Fibroblast of lung (primary cell): Measurements from ENCODE around the gene CFAP47. TPM values are rescaled to one million over a fixed set of nuclear protein-coding genes. Genes with fewer than 3 reads are reported as not detected.
"Not testable (repeated sequence)": the region's sequence is repeated elsewhere in the genome, so short reads cannot be mapped to it uniquely, and the experiment has no call there.

Experiments used
- DNase-seq, 2 donors: peaks; one replicate each; pipeline versions ENCODE4 v3.0.0 to v3.0.0-alpha.2; 2010; ENCODE audit warnings: low read depth in 2 of 2
- H2AFZ ChIP-seq: 2 replicates; pipeline ENCODE4 v1.5.1; 2012; ENCODE audit warnings: low read length, control low read depth, inconsistent platforms
- H3K27ac ChIP-seq: 2 replicates; pipeline ENCODE4 v1.5.1; 2011; ENCODE audit warnings: low read length, control low read depth; ENCODE audit not compliant: insufficient read depth
- H3K27me3 ChIP-seq: 2 replicates; pipeline ENCODE4 v1.5.1; 2011; ENCODE audit warnings: mild to moderate bottlenecking, low read length; ENCODE audit not compliant: control insufficient read depth, insufficient read depth
- H3K36me3 ChIP-seq: 2 replicates; pipeline ENCODE4 v1.5.1; 2011; ENCODE audit warnings: low read length; ENCODE audit not compliant: control insufficient read depth, insufficient read depth
- H3K4me1 ChIP-seq: 2 replicates; pipeline ENCODE4 v1.5.1; 2011; ENCODE audit warnings: low read length; ENCODE audit not compliant: control insufficient read depth, insufficient read depth; ENCODE audit errors: extremely low read depth
- H3K4me2 ChIP-seq: 2 replicates; pipeline ENCODE4 v1.5.1; 2011; ENCODE audit warnings: low read length, control low read depth; ENCODE audit not compliant: insufficient read depth; ENCODE audit errors: extremely low read depth
- H3K4me3 ChIP-seq, 4 experiments: fragments of 200-600 bp in 1 of 4; sonication (generic) in 1 of 4; replicated peaks in 1 of 4; 2 replicates each; pipeline ENCODE4 v1.5.1; 2011 to 2016; ENCODE audit warnings: low read length in 4 of 4, low read depth in 3 of 4, mild to moderate bottlenecking in 3 of 4, control low read depth in 2 of 4, inconsistent platforms in 1 of 4, mixed read lengths in 1 of 4; ENCODE audit not compliant: insufficient read depth in 1 of 4; ENCODE audit errors: control extremely low read depth in 1 of 4
- H3K79me2 ChIP-seq: 2 replicates; pipeline ENCODE4 v1.5.1; 2012; ENCODE audit warnings: mild to moderate bottlenecking, low read length, inconsistent platforms; ENCODE audit not compliant: control insufficient read depth, insufficient read depth
- H3K9ac ChIP-seq: 2 replicates; pipeline ENCODE4 v1.5.1; 2011; ENCODE audit warnings: mild to moderate bottlenecking, low read length, control low read depth; ENCODE audit not compliant: insufficient read depth
- H3K9me3 ChIP-seq: 2 replicates; pipeline ENCODE4 v1.5.1; 2012; ENCODE audit warnings: low read depth, low read length; ENCODE audit not compliant: control insufficient read depth, insufficient read depth
- H4K20me1 ChIP-seq: 2 replicates; pipeline ENCODE4 v1.5.1; 2011; ENCODE audit warnings: low read length; ENCODE audit not compliant: control insufficient read depth, insufficient read depth; ENCODE audit errors: extremely low read depth
- EZH2 ChIP-seq: IDR thresholded peaks from 2 replicates; pipeline ENCODE4 v1.5.1; 2012; ENCODE audit warnings: low read length, control low read depth, mild to moderate bottlenecking; ENCODE audit errors: missing control alignments
- polyA plus RNA-seq, 2 donors: library from polyadenylated mRNA; depleted of rRNA in 1 of 2; stranded (reverse) in 1 of 2; unstranded in 1 of 2; fragments of >200 nt; gene quantifications; 2 replicates each; pipeline ENCODE4 v1.2.1, GENCODE V29; 2011 to 2012; ENCODE audit warnings: missing spikeins in 1 of 2
- total RNA-seq: library from RNA; depleted of rRNA; stranded (reverse); fragments of >200 nt; gene quantifications from 2 replicates; pipeline ENCODE4 v1.2.1, GENCODE V29; 2014
- TF ChIP-seq, protein P1 (sequence below), 2 donors: IDR thresholded peaks in 1 of 2; conservative IDR thresholded peaks in 1 of 2; 1 replicate in 1 of 2; 2 replicates in 1 of 2; pipeline ENCODE4 v1.5.1; 2011 to 2012; ENCODE audit warnings: low read length in 2 of 2, control low read depth in 1 of 2, inconsistent platforms in 1 of 2, low read depth in 1 of 2, mild to moderate bottlenecking in 1 of 2

Gene CFAP47
- total and polyA plus RNA-seq, 2 donors (not counting 1 experiment from before 2014, with no cell fraction given): not detected

DNA sequence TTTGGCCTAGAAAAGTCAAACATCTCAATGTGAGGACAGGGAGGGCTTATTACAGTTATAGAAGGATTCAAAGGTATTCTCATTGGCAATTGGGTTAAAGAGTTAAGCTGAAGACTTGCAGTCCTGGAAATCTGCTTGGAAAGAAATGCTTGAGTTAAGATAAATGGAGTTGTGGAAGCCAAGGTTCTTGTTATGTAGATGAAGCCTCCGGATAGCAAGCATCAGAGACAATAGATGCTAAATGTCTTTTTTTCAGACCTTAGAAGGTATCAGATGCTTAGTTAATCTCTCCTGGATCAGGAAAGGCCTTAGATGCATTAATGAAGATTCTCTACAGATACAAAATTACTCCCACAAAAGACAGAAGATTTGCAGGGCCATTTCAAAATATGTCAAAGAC lies 299.3 kb downstream of the CFAP47 start:
- DNase-seq: no peak
- Histone ChIP-seq H3K4me2 (no peak overlapping the region), H3K79me2 (no peaks in the 10 kb centered on the region), H3K9me3 (no peaks in the 10 kb centered on the region), H3K9ac (no peak overlapping the region), H2AFZ (no peak overlapping the region), H3K27ac (no peak overlapping the region), H3K4me3 (no peak overlapping the region), H4K20me1 (no peaks in the 10 kb centered on the region), H3K27me3 (no peaks in the 10 kb centered on the region), H3K4me1 (no peaks in the 10 kb centered on the region), H3K36me3 (no peaks in the 10 kb centered on the region)
- TF ChIP-seq, protein P1, sequence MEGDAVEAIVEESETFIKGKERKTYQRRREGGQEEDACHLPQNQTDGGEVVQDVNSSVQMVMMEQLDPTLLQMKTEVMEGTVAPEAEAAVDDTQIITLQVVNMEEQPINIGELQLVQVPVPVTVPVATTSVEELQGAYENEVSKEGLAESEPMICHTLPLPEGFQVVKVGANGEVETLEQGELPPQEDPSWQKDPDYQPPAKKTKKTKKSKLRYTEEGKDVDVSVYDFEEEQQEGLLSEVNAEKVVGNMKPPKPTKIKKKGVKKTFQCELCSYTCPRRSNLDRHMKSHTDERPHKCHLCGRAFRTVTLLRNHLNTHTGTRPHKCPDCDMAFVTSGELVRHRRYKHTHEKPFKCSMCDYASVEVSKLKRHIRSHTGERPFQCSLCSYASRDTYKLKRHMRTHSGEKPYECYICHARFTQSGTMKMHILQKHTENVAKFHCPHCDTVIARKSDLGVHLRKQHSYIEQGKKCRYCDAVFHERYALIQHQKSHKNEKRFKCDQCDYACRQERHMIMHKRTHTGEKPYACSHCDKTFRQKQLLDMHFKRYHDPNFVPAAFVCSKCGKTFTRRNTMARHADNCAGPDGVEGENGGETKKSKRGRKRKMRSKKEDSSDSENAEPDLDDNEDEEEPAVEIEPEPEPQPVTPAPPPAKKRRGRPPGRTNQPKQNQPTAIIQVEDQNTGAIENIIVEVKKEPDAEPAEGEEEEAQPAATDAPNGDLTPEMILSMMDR (conservative IDR thresholded peaks at IDR 0.05 in 1 of 2, IDR thresholded peaks at IDR 0.05 in 1 of 2; ENCODE audit: low read depth in 1 of 2, low read length in 2 of 2): no peak

DNA sequence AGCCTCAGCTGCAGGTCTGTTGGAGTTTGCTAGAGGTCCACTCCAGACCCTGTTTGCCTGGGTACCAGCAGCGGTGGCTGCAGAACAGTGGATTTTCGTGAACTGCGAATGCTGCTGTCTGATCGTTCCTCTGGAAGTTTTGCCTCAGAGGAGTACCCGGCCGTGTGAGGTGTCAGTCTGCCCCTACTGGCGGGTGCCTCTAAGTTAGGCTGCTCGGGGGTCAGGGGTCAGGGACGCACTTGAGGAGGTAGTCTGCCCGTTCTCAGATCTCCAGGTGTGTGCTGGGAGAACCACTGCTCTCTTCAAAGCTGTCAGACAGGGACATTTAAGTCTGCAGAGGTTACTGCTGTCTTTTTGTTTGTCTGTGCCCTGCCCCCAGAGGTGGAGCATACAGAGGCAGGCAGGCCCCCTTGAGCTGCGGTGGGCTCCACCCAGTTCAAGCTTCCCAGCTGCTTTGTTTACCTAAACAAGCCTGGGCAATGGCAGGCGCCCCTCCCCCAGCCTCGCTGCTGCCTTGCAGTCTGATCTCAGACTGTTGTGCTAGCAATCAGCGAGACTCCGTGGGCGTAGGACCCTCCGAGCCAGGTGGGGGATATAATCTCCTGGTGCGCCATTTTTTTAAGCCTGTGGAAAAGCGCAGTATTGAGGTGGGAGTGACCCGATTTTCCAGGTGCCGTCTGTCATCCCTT lies 315.4 kb downstream of the CFAP47 start:
- not testable (repeated sequence) for H3K4me3 ChIP-seq, H3K27ac ChIP-seq, H2AFZ ChIP-seq, H3K4me2 ChIP-seq, H3K79me2 ChIP-seq, H3K36me3 ChIP-seq, H3K27me3 ChIP-seq, H3K9me3 ChIP-seq, H3K4me1 ChIP-seq, H3K9ac ChIP-seq, DNase-seq, H4K20me1 ChIP-seq

DNA sequence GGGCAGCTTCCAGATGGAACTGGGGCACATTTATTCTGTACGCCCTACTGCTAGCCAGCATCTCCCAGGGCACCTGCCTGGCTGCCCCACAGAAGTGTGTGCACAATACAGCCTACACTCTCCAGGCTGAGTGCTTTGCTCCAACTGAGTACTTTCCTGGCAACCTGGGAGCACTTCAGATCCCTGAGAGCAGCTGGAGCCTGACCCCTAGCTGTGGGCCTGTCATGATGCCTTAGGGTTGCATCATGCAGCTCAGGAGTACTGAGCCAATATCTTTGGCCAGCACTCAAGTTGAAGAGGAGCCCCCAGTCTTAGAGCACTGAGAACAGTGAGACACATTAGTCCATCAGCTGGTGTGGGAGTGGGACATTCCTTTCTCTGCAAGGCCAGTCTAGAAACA lies 321.9 kb downstream of the CFAP47 start:
- Histone ChIP-seq H3K4me3 (no peak overlapping the region), H3K4me2 (no peak overlapping the region), H3K27ac (no peak overlapping the region), H3K36me3 (no peaks in the 10 kb centered on the region), H3K4me1 (no peaks in the 10 kb centered on the region), H3K9ac (no peak overlapping the region), H3K9me3 (no peaks in the 10 kb centered on the region), H3K27me3 (no peaks in the 10 kb centered on the region), H3K79me2 (no peaks in the 10 kb centered on the region), H2AFZ (no peak overlapping the region), H4K20me1 (no peaks in the 10 kb centered on the region)
- TF ChIP-seq, protein P1 (conservative IDR thresholded peaks at IDR 0.05 in 1 of 2, IDR thresholded peaks at IDR 0.05 in 1 of 2; ENCODE audit: low read depth in 1 of 2, low read length in 2 of 2): no peak
- TF ChIP-seq EZH2: no peak
- no peak for DNase-seq
